K562 (cell line): ENCODE data around the gene RERE. TPM values are rescaled to one million over a fixed set of nuclear protein-coding genes. Genes with fewer than 3 reads are reported as not detected.

ENCODE experiments used
- C11orf30 ChIP-seq: fragments of 450-650 bp; IDR thresholded peaks from 2 replicates; pipeline ENCODE4 v1.6.1; 2016; ENCODE audit warnings: low read depth, mild to moderate bottlenecking
- CTCF ChIP-seq, 3 experiments: IDR thresholded peaks in 2 of 3; conservative IDR thresholded peaks in 1 of 3; 2 replicates each; pipeline ENCODE4 v1.5.1; 2011 to 2012; ENCODE audit warnings: low read length in 3 of 3, mild to moderate bottlenecking in 3 of 3, control low read depth in 2 of 3, improper control_type of control experiment in 1 of 3, inconsistent platforms in 1 of 3, low read depth in 1 of 3, mixed read lengths in 1 of 3, moderate library complexity in 1 of 3; ENCODE audit not compliant: insufficient read depth in 2 of 3
- FOXA1 ChIP-seq: fragments of 450-650 bp; IDR thresholded peaks from 2 replicates; pipeline ENCODE4 v1.6.1; 2016; ENCODE audit warnings: mild to moderate bottlenecking, borderline replicate concordance
- GATAD2B ChIP-seq: fragments of 450-650 bp; IDR thresholded peaks from 2 replicates; pipeline ENCODE4 v1.6.1; 2017; ENCODE audit warnings: mild to moderate bottlenecking, borderline replicate concordance
- IFI16 ChIP-seq: fragments of 250-450 bp; sonication (Bioruptor Pico); IDR thresholded peaks from 2 replicates; pipeline ENCODE4 v2.1.2; 2022; ENCODE audit warnings: mild to moderate bottlenecking, inconsistent platforms
- MBD1 ChIP-seq: fragments of 250-450 bp; sonication (Bioruptor Pico); IDR thresholded peaks from 2 replicates; pipeline ENCODE4 v1.8.0; 2022; ENCODE audit warnings: inconsistent platforms
- polyA plus RNA-seq, 8 experiments: library from polyadenylated mRNA; depleted of rRNA in 4 of 8; stranded (reverse) in 5 of 8; unstranded in 3 of 8; fragments of >200 nt; fragmentation: Nextera tagmentation in 2 of 8; fragmentation: Illumina TruSeq in 1 of 8; extraction: Ambion mirVana in 2 of 8; extraction: Trizol in 1 of 8; gene quantifications; 2 replicates each; pipeline versions ENCODE4 v1.2.1 to v1.2.3, GENCODE V29; 2011 to 2014; ENCODE audit warnings: inconsistent platforms in 1 of 8, missing spikeins in 1 of 8
- total RNA-seq, 7 experiments: library from RNA; depleted of rRNA in 6 of 7; stranded (reverse); fragments of >200 nt in 6 of 7; fragmentation: Illumina TruSeq in 2 of 7; extraction: Trizol in 2 of 7; gene quantifications; 2 replicates each; pipeline versions ENCODE4 v1.2.1 to v1.2.3, GENCODE V29; 2011 to 2021; ENCODE audit warnings: low replicate concordance in 1 of 7

Gene RERE
- total and polyA plus RNA-seq, 9 of the 15 experiments (the other 6 are each of a cell fraction or from before 2014, with no cell fraction given), result 3.0 to 51.5 (median 13.4) TPM

- TF ChIP-seq CTCF (IDR thresholded peaks at IDR 0.05 in 2 of 3, conservative IDR thresholded peaks at IDR 0.05 in 1 of 3; ENCODE audit: insufficient read depth in 2 of 3, low read depth in 1 of 3, low read length in 3 of 3) (no peak), IFI16 (CRISPR knock-in tag) (no peak), FOXA1 (no peak), MBD1 (CRISPR knock-in tag) (no peak), C11orf30 (no peak), GATAD2B (no peak)
These were observed 448.3 kb downstream of the RERE start (continued) for GRCh38 chr1:8368956-8369639.
